ENCODE measurements around the gene JAM3. TPM values are rescaled to one million over a fixed set of nuclear protein-coding genes. Genes with fewer than 3 reads are reported as not detected.

The JAM3 gene
- total and polyA plus RNA-seq, 8 donors = 4.0 to 83.4 (median 20.0) TPM

DNA sequence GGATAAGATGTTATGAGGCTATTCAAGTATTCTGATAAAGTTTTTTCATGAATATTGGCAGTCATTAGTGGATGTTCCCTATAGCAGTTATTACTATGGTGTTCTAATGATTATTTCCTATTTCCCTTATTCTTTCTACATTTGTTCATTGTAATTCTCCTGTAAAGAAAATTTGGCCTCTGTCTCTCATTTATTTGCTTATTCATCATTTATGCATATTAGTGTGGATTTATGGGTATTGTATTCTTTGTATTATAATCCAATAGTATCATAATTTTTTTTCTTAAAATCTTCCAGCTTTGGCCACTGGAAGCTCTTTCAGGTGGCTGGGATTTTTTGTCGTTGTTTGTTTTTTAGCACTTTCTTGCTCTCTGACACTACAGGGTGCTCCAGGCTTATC lies 47.3 kb downstream of the JAM3 start:
- Histone ChIP-seq H3K36me3 (no peaks in the 10 kb centered on the region), H3K27me3 (no peaks in the 10 kb centered on the region), H3K9me3 (no peaks in the 10 kb centered on the region), H3K27ac (no peak overlapping the region), H3K4me1 (peaks cover 5 to 41% (median 14%) of the 10 kb centered on the region in 4 donors), H3K4me3 (no peak overlapping the region)
- WGBS, 5 donors = 82 to 90% (median 86%) methylated on average over 1 of the region's 1 CpG
- intact Hi-C loops (cut with DNase I; ENCODE audit: low total_unique reads) = no loop called here
- TF ChIP-seq EP300 (IDR thresholded peaks at IDR 0.05) (no peak), CTCF (IDR thresholded peaks at IDR 0.05) (no peak), POLR2A (IDR thresholded peaks at IDR 0.05) (no peak), POLR2AphosphoS5 (IDR thresholded peaks at IDR 0.05) (no peak)
- no peak for DNase-seq

DNA sequence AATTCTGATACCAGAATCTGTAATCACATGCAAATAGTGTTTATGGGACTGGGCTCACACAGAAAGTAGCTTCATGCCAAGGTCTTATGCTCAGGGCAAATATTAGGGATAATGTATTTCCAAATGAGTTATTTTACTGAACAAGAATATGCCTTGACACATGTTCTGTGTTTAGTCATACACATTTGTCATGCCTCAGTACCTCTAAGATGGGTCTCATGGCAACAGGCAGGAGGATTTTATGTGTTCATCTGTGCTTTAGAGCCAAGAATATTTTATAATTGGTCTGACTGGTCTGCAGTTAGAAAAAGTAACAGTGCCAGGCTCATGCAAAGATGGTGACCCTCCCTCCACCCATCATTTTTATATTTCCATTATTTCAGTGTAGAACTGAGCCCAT lies 49.1 kb downstream of the JAM3 start:
- H3K4me3 ChIP-seq = no peak overlapping the region
- intact Hi-C loops (cut with DNase I; ENCODE audit: low total_unique reads) = no loop called here
- no peaks in the 10 kb centered on the region for H3K36me3 ChIP-seq
- H3K27ac ChIP-seq = peak overlapping the region in 1 of 5 donors; percentile 88
- no peaks in the 10 kb centered on the region for H3K9me3 ChIP-seq
- H3K4me1 ChIP-seq = peaks cover 5 to 53% (median 28%) of the 10 kb centered on the region in 4 donors
- TF ChIP-seq EP300 (IDR thresholded peaks at IDR 0.05) (no peak), POLR2A (IDR thresholded peaks at IDR 0.05) (no peak), CTCF (IDR thresholded peaks at IDR 0.05) (no peak), POLR2AphosphoS5 (IDR thresholded peaks at IDR 0.05) (no peak)
- H3K27me3 ChIP-seq = peaks cover 0 to 2% (median 0%) of the 10 kb centered on the region in 3 donors
- no peak for DNase-seq

GRCh38 chr11:134119094-134119493 lies 50.2 kb downstream of the JAM3 start:
- Histone ChIP-seq H3K27ac (peak overlapping the region in 4 of 5 donors; percentile 76 to 88 (median 82)), H3K9me3 (no peaks in the 10 kb centered on the region), H3K36me3 (no peaks in the 10 kb centered on the region), H3K4me1 (peaks cover 5 to 60% (median 28%) of the 10 kb centered on the region in 4 donors), H3K4me3 (no peak overlapping the region), H3K27me3 (peaks cover 0 to 10% (median 3%) of the 10 kb centered on the region in 3 donors)
- intact Hi-C loops (cut with DNase I; ENCODE audit: low total_unique reads) = no loop called here
- no peak for DNase-seq
- WGBS, 5 donors = 83 to 90% (median 85%) methylated on average over 3 of the region's 3 CpGs
- TF ChIP-seq CTCF (IDR thresholded peaks at IDR 0.05) (no peak), POLR2AphosphoS5 (IDR thresholded peaks at IDR 0.05) (no peak), EP300 (IDR thresholded peaks at IDR 0.05) (no peak), POLR2A (IDR thresholded peaks at IDR 0.05) (no peak)

- WGBS, 5 donors = 30 to 40% (median 38%) methylated on average over 13 of the region's 13 CpGs
- H3K27ac ChIP-seq = peak overlapping the region; percentile 14 to 88 (median 82)
- H3K4me1 ChIP-seq = peaks cover 12 to 72% (median 33%) of the 10 kb centered on the region in 4 donors
- peak overlapping the region in 2 of 4 donors; percentile 13 to 15 for H3K4me3 ChIP-seq
- TF ChIP-seq EP300 (IDR thresholded peaks at IDR 0.05) = no peak
- peak; percentile 63 to 95 (median 73) for TF ChIP-seq POLR2AphosphoS5 (IDR thresholded peaks at IDR 0.05)
- peaks cover 0 to 20% (median 12%) of the 10 kb centered on the region in 3 donors for H3K27me3 ChIP-seq
- intact Hi-C loops (cut with DNase I; ENCODE audit: low total_unique reads) = no loop called here
- no peaks in the 10 kb centered on the region for H3K9me3 ChIP-seq
- no peaks in the 10 kb centered on the region for H3K36me3 ChIP-seq
- DNase-seq = peak; percentile 35 to 92
Observed at GRCh38 chr11:134120143-134120850, 51.4 kb downstream of the JAM3 start.
